Neuronal stem cell (in vitro differentiated cells): ENCODE measurements around the gene BTLA.

Experiments
- DNase-seq: peaks from one replicate; pipeline ENCODE4 v3.0.0-alpha.2; 2013; ENCODE audit warnings: low spot score
- H2AFZ ChIP-seq: one replicate; pipeline ENCODE4 v1.6.1; 2013; ENCODE audit warnings: mild to moderate bottlenecking, low read length, inconsistent platforms
- H2AK5ac ChIP-seq: 2 replicates; pipeline ENCODE4 v1.6.1; 2013; ENCODE audit warnings: low read depth, mild to moderate bottlenecking, inconsistent platforms, low read length, moderate library complexity, mixed read lengths
- H2BK120ac ChIP-seq: 2 replicates; pipeline ENCODE4 v1.6.1; 2013; ENCODE audit warnings: low read depth, mild to moderate bottlenecking, inconsistent platforms, low read length, moderate library complexity, mixed read lengths
- H2BK12ac ChIP-seq: one replicate; pipeline ENCODE4 v1.6.1; 2013; ENCODE audit warnings: low read length, inconsistent platforms
- H2BK15ac ChIP-seq: 2 replicates; pipeline ENCODE4 v1.6.1; 2013; ENCODE audit warnings: mild to moderate bottlenecking, low read length, inconsistent platforms, mixed read lengths
- H2BK5ac ChIP-seq: one replicate; pipeline ENCODE4 v1.6.1; 2013; ENCODE audit warnings: inconsistent platforms, mild to moderate bottlenecking, low read length, moderate library complexity
- H3K14ac ChIP-seq: one replicate; pipeline ENCODE4 v1.6.1; 2013; ENCODE audit warnings: low read length, inconsistent platforms
- H3K18ac ChIP-seq: 2 replicates; pipeline ENCODE4 v1.6.1; 2013; ENCODE audit warnings: low read length, inconsistent platforms
- H3K23ac ChIP-seq: 2 replicates; pipeline ENCODE4 v1.6.1; 2013; ENCODE audit warnings: low read depth, mild to moderate bottlenecking, mixed read lengths, low read length, inconsistent platforms; ENCODE audit not compliant: poor library complexity
- H3K27ac ChIP-seq: replicated peaks from 3 replicates; pipeline ENCODE4 v1.5.1; 2013; ENCODE audit warnings: low read length, inconsistent platforms
- H3K27me3 ChIP-seq, 3 experiments: 2 replicates each; pipeline ENCODE4 v1.6.1; 2013; ENCODE audit warnings: low read length in 3 of 3, mild to moderate bottlenecking in 2 of 3, inconsistent platforms in 1 of 3, low read depth in 1 of 3, mixed read lengths in 1 of 3, moderate library complexity in 1 of 3; ENCODE audit not compliant: control insufficient read depth in 3 of 3, insufficient read depth in 3 of 3
- H3K36me3 ChIP-seq, 2 donors: replicated peaks in 1 of 2; 2 replicates each; pipeline ENCODE4 v1.6.1; 2013; ENCODE audit warnings: low read length in 2 of 2; ENCODE audit not compliant: control insufficient read depth in 2 of 2, insufficient read depth in 2 of 2
- H3K4ac ChIP-seq: 2 replicates; pipeline ENCODE4 v1.6.1; 2013; ENCODE audit warnings: inconsistent platforms, mild to moderate bottlenecking, low read length, moderate library complexity
- H3K4me1 ChIP-seq, 2 donors: 1 replicate in 1 of 2; 2 replicates in 1 of 2; pipeline ENCODE4 v1.6.1; 2013; ENCODE audit warnings: low read length in 2 of 2, low read depth in 1 of 2; ENCODE audit not compliant: control insufficient read depth in 2 of 2, insufficient read depth in 1 of 2
- H3K4me2 ChIP-seq: one replicate; pipeline ENCODE4 v1.6.1; 2013; ENCODE audit warnings: mild to moderate bottlenecking, low read length, inconsistent platforms; ENCODE audit not compliant: insufficient read depth, poor library complexity, severe bottlenecking
- H3K4me3 ChIP-seq, 2 donors: 2 replicates each; pipeline ENCODE4 v1.5.1; 2013; ENCODE audit warnings: low read length in 2 of 2, mild to moderate bottlenecking in 2 of 2, inconsistent platforms in 1 of 2, moderate library complexity in 1 of 2
- H3K79me1 ChIP-seq: one replicate; pipeline ENCODE4 v1.6.1; 2013; ENCODE audit warnings: low read depth, mild to moderate bottlenecking, inconsistent platforms, low read length, moderate library complexity
- H3K9ac ChIP-seq: one replicate; pipeline ENCODE4 v1.6.1; 2013; ENCODE audit warnings: mild to moderate bottlenecking, low read depth, low read length, inconsistent platforms; ENCODE audit not compliant: poor library complexity
- H3K9me3 ChIP-seq, 2 donors: replicated peaks in 1 of 2; 2 replicates each; pipeline versions ENCODE3 to v1.6.1; 2013; ENCODE audit warnings: low read length in 2 of 2, mild to moderate bottlenecking in 2 of 2, inconsistent platforms in 1 of 2, low read depth in 1 of 2, mixed read lengths in 1 of 2, moderate library complexity in 1 of 2; ENCODE audit not compliant: control insufficient read depth in 2 of 2, insufficient read depth in 1 of 2
- H4K8ac ChIP-seq: one replicate; pipeline ENCODE4 v1.6.1; 2013; ENCODE audit warnings: low read depth, mild to moderate bottlenecking, inconsistent platforms, low read length, moderate library complexity
- H4K91ac ChIP-seq: one replicate; pipeline ENCODE4 v1.6.1; 2013; ENCODE audit warnings: low read length, low read depth, mild to moderate bottlenecking, inconsistent platforms; ENCODE audit not compliant: poor library complexity
- WGBS, 2 donors: extraction: QIAGEN DNeasy Blood & Tissue Kit; methylation state at CpG; one replicate each; pipeline ENCODE4 v1.1.7; 2013; ENCODE audit warnings: missing lambda C conversion rate in 2 of 2, mixed read lengths in 1 of 2; ENCODE audit not compliant: insufficient read length in 2 of 2, insufficient replicate concordance in 1 of 2; ENCODE audit errors: extremely low coverage in 2 of 2; 5-methylcytosine and 5-hydroxymethylcytosine counted together

Gene BTLA

DNA sequence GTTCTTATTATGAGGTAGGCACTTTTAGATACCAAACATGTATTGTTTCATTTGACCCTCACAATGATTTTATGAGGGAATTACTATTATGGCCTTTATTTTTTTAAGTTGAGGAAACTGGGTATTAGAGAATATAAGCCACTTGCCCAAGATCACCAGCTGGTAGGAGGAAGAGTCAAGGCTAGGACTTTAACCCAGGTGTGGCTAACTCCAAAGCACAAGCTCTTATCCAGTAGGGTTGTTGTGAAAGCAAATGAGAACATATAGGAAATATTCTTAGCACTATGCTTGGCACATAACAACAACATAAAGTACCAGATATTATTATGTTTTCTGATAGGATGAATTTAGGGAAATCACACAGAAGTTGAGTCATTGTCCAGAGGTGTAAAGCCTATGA lies 7.9 kb downstream of the BTLA start:
- no peaks in the 10 kb centered on the region for H3K36me3 ChIP-seq
- no peak overlapping the region for H2AFZ ChIP-seq
- H2BK5ac ChIP-seq = no peak overlapping the region
- H3K4me3 ChIP-seq = no peak overlapping the region
- peaks cover 0 to 2% (median 0%) of the 10 kb centered on the region in 3 experiments for H3K27me3 ChIP-seq
- H3K18ac ChIP-seq = no peak overlapping the region
- H3K79me1 ChIP-seq = no peaks in the 10 kb centered on the region
- no peaks in the 10 kb centered on the region for H3K9me3 ChIP-seq
- H3K4ac ChIP-seq = no peak overlapping the region
- no peak overlapping the region for H2BK120ac ChIP-seq
- no peak overlapping the region for H3K9ac ChIP-seq
- H4K91ac ChIP-seq = no peak overlapping the region
- H2BK12ac ChIP-seq = no peak overlapping the region
- H2BK15ac ChIP-seq = no peak overlapping the region
- H4K8ac ChIP-seq = no peak overlapping the region
- H2AK5ac ChIP-seq = no peak overlapping the region
- DNase-seq = no peak
- no peak overlapping the region for H3K27ac ChIP-seq
- H3K4me1 ChIP-seq = no peaks in the 10 kb centered on the region
- H3K23ac ChIP-seq = no peak overlapping the region
- H3K4me2 ChIP-seq = no peak overlapping the region
- H3K14ac ChIP-seq = no peak overlapping the region

DNA sequence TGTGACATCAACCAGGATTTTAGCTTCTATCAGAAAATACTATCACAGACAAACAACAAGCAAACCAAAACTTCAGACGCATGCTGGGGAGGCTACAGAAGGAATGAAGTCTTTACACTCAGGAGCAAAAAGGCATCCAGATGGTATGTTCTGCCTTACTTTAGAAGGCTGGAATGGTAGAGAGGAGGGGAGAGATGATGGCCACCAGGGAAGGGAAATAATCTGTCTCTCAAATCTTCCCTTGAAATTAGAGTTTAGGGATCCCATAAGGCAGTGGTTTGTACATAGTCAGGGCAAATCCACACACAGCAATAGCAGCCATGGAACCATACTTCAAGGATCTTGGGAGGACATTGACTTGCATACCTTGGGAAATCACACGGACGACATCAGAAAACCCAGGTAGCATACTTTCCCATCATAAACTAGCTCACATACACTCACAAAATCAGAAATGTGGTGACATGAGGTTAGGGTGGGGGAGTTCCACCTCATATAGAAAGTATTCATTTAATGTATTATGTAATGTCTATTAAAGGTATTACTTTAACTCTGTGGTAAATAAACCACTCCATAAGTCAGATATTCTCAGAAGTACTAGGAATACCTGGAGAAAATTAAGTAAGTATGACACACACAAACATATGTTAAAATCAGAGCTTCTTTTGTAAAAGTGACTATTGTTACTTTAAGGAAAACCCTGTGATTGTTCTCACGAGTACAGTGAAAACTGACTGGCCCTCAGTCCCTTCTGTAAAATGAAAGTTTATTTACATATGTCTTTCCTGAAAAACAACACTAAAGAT lies 9.4 kb downstream of the BTLA start:
- H2AK5ac ChIP-seq = no peak overlapping the region
- H2BK5ac ChIP-seq = no peak overlapping the region
- no peak overlapping the region for H2BK12ac ChIP-seq
- H4K91ac ChIP-seq = no peak overlapping the region
- DNase-seq = no peak
- H3K14ac ChIP-seq = no peak overlapping the region
- H4K8ac ChIP-seq = no peak overlapping the region
- H3K79me1 ChIP-seq = no peaks in the 10 kb centered on the region
- no peak overlapping the region for H3K27ac ChIP-seq
- H2AFZ ChIP-seq = no peak overlapping the region
- no peak overlapping the region for H2BK15ac ChIP-seq
- no peak overlapping the region for H3K9ac ChIP-seq
- WGBS, 2 donors = no CpG with 5 or more reads among the region's 4 CpGs
- no peaks in the 10 kb centered on the region for H3K36me3 ChIP-seq
- H3K18ac ChIP-seq = no peak overlapping the region
- H3K27me3 ChIP-seq = peaks cover 0 to 2% (median 0%) of the 10 kb centered on the region in 3 experiments
- no peaks in the 10 kb centered on the region for H3K4me1 ChIP-seq
- no peaks in the 10 kb centered on the region for H3K9me3 ChIP-seq
- H3K4me2 ChIP-seq = no peak overlapping the region
- H3K23ac ChIP-seq = no peak overlapping the region
- no peak overlapping the region for H3K4ac ChIP-seq
- H2BK120ac ChIP-seq = no peak overlapping the region
- H3K4me3 ChIP-seq = no peak overlapping the region

DNA sequence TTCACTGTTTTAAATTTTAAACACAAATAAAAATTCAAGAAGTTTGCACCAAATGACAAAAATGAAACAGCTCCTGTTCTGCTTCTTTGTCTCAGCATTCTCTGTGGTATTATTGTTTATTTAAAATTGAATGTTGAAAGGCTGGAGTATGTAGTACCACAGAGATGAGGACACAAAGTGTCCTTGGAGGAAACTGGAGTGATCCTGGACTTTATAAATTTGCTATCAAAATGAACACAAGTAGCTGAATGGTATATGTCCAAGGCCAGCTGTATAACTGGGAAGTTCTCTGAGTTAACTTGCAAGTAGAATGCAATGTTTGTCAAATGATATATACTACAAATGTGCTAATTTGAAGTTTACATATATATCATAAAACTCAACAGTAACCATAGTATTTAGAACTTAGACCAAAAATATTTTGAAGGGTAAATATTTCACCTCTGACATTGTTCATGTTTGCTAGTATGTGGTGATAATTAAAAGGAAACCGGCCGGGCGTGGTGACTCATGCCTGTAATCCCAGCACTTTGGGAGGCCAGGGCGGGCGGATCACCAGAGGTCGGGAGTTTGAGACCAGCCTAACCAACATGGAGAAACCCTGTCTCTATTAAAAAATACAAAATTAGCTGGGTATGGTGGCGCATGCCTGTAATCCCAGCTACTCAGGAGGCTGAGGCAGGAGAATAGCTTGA lies 12.3 kb downstream of the BTLA start:
- Histone ChIP-seq H2BK120ac (no peak overlapping the region), H3K4me1 (no peaks in the 10 kb centered on the region), H3K79me1 (no peaks in the 10 kb centered on the region), H4K91ac (no peak overlapping the region), H3K18ac (no peak overlapping the region), H3K4me3 (no peak overlapping the region), H3K14ac (no peak overlapping the region), H2AFZ (no peak overlapping the region), H3K4me2 (no peak overlapping the region), H2BK15ac (no peak overlapping the region), H2AK5ac (no peak overlapping the region), H2BK12ac (no peak overlapping the region), H3K9me3 (no peaks in the 10 kb centered on the region), H3K27me3 (peaks cover 0 to 2% (median 0%) of the 10 kb centered on the region in 3 experiments), H3K4ac (no peak overlapping the region), H3K9ac (no peak overlapping the region), H4K8ac (no peak overlapping the region), H2BK5ac (no peak overlapping the region), H3K27ac (no peak overlapping the region), H3K36me3 (no peaks in the 10 kb centered on the region), H3K23ac (no peak overlapping the region)
- DNase-seq = no peak
- no CpG with 5 or more reads among the region's 7 CpGs for WGBS, 2 donors

DNA sequence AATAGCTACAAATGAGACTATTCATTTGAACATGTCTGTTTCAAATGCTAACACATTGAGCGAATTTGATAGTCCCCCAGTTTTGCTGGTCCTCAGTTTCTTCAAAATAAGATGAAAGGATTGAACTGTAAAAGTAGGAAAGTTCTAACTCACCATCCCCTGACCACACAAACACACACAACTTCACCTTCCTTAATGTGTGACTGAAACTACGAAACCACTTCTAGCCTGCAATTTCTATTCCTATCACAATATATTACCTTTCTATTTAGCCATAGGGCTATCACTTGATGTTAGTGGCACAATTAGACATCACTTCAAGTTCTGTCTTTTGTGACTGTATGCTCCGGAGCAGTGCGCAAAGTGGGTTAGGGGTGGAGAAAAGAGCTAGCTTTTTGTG lies 14.9 kb downstream of the BTLA start:
- Histone ChIP-seq H3K27ac (no peak overlapping the region), H3K9me3 (no peaks in the 10 kb centered on the region), H3K14ac (no peak overlapping the region), H2BK15ac (no peak overlapping the region), H3K79me1 (no peaks in the 10 kb centered on the region), H3K36me3 (no peaks in the 10 kb centered on the region), H2BK12ac (no peak overlapping the region), H3K4me1 (no peaks in the 10 kb centered on the region), H3K23ac (no peak overlapping the region), H2AFZ (no peak overlapping the region), H3K4me3 (no peak overlapping the region), H2AK5ac (no peak overlapping the region), H3K4me2 (no peak overlapping the region), H4K91ac (no peak overlapping the region), H3K9ac (no peak overlapping the region), H2BK5ac (no peak overlapping the region), H2BK120ac (no peak overlapping the region), H3K27me3 (peaks cover 0 to 2% (median 0%) of the 10 kb centered on the region in 3 experiments), H4K8ac (no peak overlapping the region), H3K4ac (no peak overlapping the region), H3K18ac (no peak overlapping the region)
- DNase-seq = no peak
- WGBS, 2 donors = no CpG with 5 or more reads among the region's 4 CpGs
